ENCODE results near the gene RASEF. TPM values are rescaled to one million over a fixed set of nuclear protein-coding genes. Genes with fewer than 3 reads are reported as not detected.
"Not testable (repeated sequence)": the region's sequence is repeated elsewhere in the genome, so short reads cannot be mapped to it uniquely, and the experiment has no call there.

Gene RASEF
- total RNA-seq, 4 donors from 2014 or later: 0.40 to 9.9 (median 0.81) TPM

- Histone ChIP-seq H3K4me1 (no peaks in the 10 kb centered on the region), H3K9me3 (no peaks in the 10 kb centered on the region), H3K27me3 (no peaks in the 10 kb centered on the region), H3K4me3 (no peak overlapping the region), H3K36me3 (no peaks in the 10 kb centered on the region), H3K27ac (no peak overlapping the region)
- DNase-seq: no peak
- intact Hi-C loops (cut with DNase I; ENCODE audit: low total_unique reads): no loop called here
- no peak for TF ChIP-seq CTCF (IDR thresholded peaks at IDR 0.05)
- no peak for TF ChIP-seq POLR2A (IDR thresholded peaks at IDR 0.05)
These were observed 43.3 kb upstream of the RASEF start for GRCh38 chr9:83106263-83106662.

- intact Hi-C loops (cut with DNase I; ENCODE audit: low total_unique reads): no loop called here
- no peak overlapping the region for H3K27ac ChIP-seq
- TF ChIP-seq POLR2A (IDR thresholded peaks at IDR 0.05) (no peak), CTCF (IDR thresholded peaks at IDR 0.05) (no peak)
- no peaks in the 10 kb centered on the region for H3K36me3 ChIP-seq
- no peak overlapping the region for H3K4me3 ChIP-seq
- H3K4me1 ChIP-seq: no peaks in the 10 kb centered on the region
- no peak for DNase-seq
- no peaks in the 10 kb centered on the region for H3K27me3 ChIP-seq
- H3K9me3 ChIP-seq: no peaks in the 10 kb centered on the region
These were observed 34.7 kb upstream of the RASEF start for GRCh38 chr9:83097633-83098032.

- H3K9me3 ChIP-seq; DNase-seq; intact Hi-C loops (cut with DNase I; ENCODE audit: low total_unique reads); H3K27ac ChIP-seq; H3K4me3 ChIP-seq; H3K36me3 ChIP-seq; H3K4me1 ChIP-seq; H3K27me3 ChIP-seq: not testable (repeated sequence)
These were observed 30.4 kb upstream of the RASEF start for GRCh38 chr9:83093311-83093710.

GRCh38 chr9:83081846-83082245 is 18.9 kb upstream of the RASEF start:
- Histone ChIP-seq H3K27me3 (no peaks in the 10 kb centered on the region), H3K27ac (peak overlapping the region in 1 of 2 donors; percentile 2), H3K4me1 (no peaks in the 10 kb centered on the region), H3K9me3 (no peaks in the 10 kb centered on the region), H3K36me3 (peaks cover 0 to 3% of the 10 kb centered on the region in 2 donors), H3K4me3 (no peak overlapping the region)
- TF ChIP-seq POLR2A (IDR thresholded peaks at IDR 0.05): no peak
- TF ChIP-seq CTCF (IDR thresholded peaks at IDR 0.05): no peak
- DNase-seq: no peak
- intact Hi-C loops (cut with DNase I; ENCODE audit: low total_unique reads): no loop called here

GRCh38 chr9:83081010-83081409 is 18.1 kb upstream of the RASEF start:
- Histone ChIP-seq H3K4me1 (no peaks in the 10 kb centered on the region), H3K27me3 (no peaks in the 10 kb centered on the region), H3K27ac (peak overlapping the region in 1 of 2 donors; percentile 2), H3K36me3 (peaks cover 0 to 3% of the 10 kb centered on the region in 2 donors), H3K9me3 (no peaks in the 10 kb centered on the region), H3K4me3 (no peak overlapping the region)
- intact Hi-C loops (cut with DNase I; ENCODE audit: low total_unique reads): no loop called here
- TF ChIP-seq POLR2A (IDR thresholded peaks at IDR 0.05): no peak
- no peak for TF ChIP-seq CTCF (IDR thresholded peaks at IDR 0.05)
- no peak for DNase-seq

- intact Hi-C loops (cut with DNase I; ENCODE audit: low total_unique reads); H3K4me3 ChIP-seq; H3K9me3 ChIP-seq; H3K27me3 ChIP-seq; DNase-seq; H3K36me3 ChIP-seq; H3K27ac ChIP-seq; H3K4me1 ChIP-seq: not testable (repeated sequence)
These were observed 13.0 kb upstream of the RASEF start for GRCh38 chr9:83075932-83076331.

GRCh38 chr9:83072498-83072897 is 9.6 kb upstream of the RASEF start:
- H3K4me1 ChIP-seq; H3K4me3 ChIP-seq; DNase-seq; H3K27me3 ChIP-seq; intact Hi-C loops (cut with DNase I; ENCODE audit: low total_unique reads); H3K36me3 ChIP-seq; H3K9me3 ChIP-seq; H3K27ac ChIP-seq: not testable (repeated sequence)

Measured in uterus (tissue), 4 donors.